Measurements from ENCODE around the gene RRP8.

Gene RRP8

DNA sequence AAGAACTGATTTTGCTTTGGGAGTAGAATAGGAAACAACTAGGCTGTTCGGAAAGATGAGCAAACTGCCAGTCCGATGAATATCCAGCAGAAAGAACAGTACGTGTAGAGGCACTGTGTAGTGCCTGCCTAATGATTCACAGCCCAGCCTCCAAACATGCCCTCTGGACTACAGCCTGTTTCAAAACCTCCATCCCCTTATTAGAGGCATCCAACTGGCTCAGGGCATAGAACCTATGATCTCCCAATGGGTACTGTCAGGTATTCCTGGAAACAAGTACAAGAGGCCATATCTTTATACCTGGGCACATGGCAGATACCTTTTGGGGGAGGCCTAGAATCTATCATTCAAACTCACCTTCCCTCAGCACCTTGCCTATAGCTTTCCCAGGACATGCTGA lies 4.9 kb downstream of the RRP8 start:
- DNase-seq, result no peak

DNA sequence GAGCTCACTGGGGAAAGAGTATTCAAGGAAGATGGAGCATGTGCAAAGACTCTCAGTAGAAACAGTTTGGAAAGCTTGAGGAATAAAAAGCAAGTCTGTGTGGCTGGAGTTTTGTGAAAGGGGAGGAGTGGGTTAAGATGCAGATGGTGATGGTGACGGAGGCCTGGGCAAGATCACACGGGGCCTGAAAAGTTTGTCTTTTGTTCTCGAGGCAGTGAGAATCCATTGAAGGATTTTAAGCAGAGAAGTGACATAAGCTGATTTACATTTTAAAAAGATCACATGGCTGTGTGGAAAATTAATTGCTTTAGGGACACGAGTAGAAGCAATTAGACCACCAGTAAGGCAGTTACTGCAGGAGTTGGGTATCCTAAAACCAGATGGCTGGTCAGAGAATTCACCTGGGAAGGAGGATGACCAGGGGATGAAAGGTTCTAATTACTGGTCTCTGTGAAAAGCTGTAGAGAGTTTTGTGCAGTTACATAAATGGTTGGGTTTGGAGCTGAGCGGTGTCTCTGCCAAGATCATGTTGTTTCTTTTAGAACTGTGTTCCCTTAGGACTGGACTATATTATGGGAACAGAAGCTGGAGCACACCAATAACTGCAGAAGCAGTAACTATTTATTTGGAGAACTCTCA lies 7.1 kb downstream of the RRP8 start:
- DNase-seq, result no peak

DNA sequence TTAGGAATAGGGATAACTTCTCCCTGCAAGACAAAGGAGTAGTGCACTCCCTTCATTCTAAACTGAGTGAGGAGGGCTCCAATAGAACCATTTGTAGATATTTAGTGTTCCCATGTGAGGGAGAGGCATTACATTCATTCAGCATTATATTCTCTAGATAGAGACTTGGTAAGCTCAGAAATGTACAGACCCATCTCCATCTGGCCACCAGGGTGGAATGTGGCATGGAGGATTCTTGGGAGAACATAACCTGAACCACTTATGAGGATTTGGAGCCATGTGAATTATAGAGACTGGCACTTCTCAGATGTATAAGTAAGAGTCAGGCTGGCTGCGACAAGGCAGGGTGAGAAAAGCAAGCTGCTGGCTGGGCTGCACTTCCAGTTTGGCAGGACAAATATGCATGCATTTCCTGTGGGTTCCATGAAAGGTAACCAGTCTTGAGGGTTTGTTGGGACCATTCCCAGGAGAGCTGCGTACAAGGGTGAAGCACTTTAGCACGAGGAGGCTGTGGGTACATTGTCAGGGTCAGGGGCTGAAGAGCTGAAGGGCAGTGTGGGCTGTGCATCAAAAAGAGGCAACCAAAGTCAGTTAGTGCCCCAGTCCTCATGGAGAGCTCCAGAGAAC lies 9.2 kb downstream of the RRP8 start:
- DNase-seq, result no peak

DNA sequence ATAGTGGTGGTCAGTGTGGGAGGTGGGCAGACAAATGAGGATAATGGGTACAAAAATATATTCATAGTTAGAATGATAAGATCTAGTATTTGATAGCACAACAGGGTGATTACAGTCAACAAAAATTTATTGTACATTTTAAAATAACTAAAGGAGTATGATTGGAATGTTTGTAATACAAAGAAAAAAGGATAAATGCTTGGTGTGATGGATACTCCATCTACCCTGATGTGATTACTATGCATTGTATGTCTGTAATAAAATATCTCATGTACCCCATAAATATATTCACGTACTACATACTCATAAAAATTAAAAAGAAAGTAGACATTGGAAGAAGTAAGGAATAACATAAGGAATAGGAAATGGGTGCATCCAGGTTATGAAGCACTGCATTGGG lies 15.4 kb downstream of the RRP8 start:
- DNase-seq, result no peak

DNA sequence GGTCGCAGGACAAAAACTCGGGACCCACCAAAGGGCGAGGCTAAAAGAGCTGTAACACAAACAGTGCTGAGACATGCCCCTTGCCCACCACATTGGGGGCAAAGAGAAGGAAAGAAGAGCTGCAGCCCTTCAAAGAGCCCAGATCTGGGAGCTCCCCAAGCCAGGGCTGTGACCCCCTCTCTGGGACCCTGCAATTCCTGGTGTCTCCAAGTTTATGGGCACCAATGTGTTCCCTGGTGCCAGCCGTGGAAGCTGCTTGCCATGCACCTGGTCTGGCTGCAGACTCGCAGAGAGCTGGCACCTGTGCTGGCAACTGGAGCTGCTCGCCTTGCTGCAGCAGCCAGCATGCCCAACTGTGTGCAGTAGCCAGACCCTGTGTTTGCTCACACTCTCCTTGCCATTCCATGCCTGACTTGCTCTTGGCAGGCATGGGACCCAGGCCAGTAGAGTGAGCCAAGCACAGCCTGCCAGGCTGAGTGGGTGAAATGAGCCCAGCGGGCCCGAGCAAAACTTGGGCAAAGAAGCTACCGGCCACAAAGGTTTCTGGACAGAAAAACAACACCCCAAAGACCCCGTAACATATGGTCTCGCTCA lies 16.0 kb downstream of the RRP8 start:
- no peak for DNase-seq

DNA sequence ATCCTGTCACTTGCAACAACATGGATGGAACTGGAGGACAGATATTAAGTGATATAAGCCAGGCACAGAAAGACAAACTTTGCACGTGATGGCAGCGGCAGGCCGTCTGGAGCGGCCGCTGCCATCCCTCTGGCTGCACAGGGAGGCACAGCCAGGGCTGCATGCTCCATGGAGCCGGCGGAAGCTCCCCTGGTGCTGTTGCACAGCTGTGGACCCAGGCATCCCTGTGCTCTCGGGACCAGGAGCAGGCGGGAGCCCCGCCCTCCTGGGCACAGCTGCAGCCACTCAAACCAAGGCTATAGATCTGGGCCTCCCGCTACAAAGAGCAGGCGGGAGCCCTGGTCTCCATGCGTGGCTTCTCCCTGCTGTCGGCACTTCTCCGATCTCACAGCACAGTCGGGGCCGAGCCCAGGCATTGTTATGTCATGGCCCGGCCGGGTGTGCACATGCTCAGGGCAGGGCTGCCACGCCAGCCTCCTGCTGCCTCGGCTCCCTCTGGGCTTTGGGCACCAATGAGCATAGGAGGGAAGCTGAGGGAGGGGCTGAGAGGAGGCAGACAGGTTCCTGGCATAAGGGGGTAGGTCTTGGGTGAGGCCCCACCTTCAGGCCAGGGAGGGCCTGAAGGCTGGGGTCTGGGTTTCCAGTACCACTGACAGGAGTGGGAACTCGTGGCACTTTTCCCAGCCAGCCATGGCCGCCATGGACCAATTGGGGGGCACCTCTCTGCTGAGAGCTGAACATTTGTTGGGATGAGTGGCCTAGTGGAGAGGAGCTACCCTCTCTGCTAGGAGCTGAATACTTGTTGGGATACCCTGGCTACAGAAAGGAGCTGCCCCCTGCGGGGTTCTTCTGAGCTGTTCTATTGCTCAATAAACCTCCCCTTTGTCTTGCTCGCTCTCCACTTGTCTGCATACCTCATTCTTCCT lies 16.7 kb downstream of the RRP8 start:
- DNase-seq, result no peak

DNA sequence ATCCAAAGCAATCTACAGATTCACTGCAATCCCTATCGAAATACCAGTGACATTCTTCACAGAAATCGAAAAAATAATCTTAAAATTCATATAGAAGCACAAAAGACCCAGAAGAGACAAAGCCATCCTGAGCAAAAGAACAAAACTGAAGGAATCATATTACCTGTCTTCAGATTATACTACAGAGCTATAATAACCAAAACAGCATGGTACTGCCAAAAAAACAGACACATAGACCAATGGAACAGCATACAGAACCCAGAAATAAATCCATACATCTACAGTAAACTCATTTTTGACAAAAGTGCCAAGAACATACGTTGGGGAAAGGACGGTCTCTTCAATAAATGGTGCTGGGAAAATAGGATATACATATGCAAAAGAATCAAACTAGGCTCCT lies 18.9 kb downstream of the RRP8 start:
- no peak for DNase-seq

DNA sequence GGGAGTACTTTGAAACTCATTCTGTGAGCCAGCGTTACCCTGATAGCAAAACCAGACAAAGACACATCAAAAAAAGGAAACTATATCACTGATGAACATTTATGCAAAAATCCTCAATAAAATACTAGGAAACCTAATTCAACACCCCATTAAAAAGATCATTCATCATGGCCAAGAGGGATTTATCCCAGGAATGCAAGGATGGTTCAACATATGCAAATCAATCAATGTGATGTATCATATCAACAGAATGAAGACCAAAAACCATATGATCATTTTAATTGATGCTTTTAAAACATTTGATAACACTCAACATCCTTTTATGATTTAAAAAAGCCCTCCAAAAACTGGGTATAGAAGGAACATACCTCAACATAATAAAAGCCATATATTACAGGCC lies 19.8 kb downstream of the RRP8 start:
- DNase-seq, result no peak

DNA sequence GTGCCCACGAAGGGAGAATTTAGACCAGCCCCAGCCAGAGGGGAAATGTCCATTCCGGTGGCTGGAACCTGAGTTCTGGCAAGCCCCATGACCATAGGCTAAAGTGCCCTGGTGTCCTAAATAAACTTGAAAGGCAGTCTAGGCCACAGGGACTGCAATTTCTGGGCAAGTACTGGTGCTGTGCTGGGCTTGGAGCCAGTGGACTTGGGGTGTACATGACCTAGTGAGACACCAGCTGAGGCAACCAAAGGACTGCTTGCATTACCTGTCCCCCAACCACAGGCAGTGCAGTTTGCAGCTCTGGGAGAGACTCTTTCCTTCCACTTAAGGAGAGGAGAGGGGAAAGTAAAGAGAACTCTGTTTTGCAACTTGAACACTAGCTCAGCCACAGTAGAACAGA lies 23.7 kb downstream of the RRP8 start:
- no peak for DNase-seq

DNA sequence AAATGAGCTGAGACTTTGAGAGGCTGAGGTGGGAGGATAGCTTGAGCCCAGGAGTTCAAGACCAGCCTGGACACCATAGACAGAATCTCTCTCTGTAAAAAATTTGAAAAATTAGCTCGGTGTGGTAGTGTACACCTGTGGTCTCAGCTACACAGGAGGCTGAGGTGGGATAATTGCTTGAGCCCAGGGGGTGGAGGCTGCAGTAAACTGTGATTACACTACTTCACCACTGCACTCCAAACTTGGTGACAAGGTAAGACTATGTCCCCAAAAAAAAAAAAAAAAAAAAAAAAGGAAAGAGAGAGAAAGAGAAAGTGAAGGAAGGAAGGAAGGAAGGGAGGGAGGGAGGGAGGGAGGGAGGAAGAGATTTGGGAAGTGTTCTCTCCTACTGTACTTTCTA lies 25.3 kb downstream of the RRP8 start:
- no peak for DNase-seq

DNA sequence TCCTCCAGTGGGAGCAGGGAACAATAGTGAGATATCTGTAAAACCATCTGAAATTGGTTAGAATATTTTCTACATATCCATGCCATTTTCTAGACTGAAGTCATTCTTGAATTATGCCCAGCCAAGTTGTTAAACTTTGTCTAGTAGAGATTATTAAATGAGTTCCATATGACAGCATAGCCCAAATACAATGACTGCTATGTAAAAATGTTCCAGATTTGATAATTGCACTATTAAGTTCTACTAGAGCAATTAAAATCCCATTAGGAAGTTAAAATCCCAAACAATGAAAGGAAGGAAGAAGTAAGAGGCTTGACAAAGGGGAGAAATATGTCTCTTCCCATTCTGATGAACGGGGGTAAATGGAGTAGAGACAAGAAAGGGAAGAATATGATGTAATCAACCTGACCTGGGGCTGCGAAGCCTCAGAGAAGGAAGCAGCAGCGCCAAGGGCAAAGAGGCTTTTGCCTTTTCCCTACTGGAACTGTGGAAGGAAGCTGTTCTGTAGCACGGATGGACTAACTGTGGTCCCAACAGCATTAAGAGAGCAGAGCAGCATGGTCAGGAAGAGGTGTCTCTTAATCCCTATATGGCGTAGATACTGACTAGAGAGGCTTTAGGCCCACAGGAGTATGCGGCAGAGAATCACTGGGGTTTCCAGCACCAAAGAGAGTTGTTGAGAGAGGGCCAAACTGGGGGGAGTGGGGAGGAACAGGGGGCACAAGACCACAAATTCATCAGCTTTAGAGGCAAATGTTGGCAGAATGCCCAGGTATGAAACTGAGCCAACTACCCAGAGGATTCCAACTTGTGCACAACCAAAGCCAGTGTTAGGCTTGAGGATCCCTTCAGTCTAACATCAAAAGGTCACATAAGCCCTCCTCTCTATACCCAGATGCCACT lies 26.7 kb downstream of the RRP8 start:
- DNase-seq, result no peak

DNA sequence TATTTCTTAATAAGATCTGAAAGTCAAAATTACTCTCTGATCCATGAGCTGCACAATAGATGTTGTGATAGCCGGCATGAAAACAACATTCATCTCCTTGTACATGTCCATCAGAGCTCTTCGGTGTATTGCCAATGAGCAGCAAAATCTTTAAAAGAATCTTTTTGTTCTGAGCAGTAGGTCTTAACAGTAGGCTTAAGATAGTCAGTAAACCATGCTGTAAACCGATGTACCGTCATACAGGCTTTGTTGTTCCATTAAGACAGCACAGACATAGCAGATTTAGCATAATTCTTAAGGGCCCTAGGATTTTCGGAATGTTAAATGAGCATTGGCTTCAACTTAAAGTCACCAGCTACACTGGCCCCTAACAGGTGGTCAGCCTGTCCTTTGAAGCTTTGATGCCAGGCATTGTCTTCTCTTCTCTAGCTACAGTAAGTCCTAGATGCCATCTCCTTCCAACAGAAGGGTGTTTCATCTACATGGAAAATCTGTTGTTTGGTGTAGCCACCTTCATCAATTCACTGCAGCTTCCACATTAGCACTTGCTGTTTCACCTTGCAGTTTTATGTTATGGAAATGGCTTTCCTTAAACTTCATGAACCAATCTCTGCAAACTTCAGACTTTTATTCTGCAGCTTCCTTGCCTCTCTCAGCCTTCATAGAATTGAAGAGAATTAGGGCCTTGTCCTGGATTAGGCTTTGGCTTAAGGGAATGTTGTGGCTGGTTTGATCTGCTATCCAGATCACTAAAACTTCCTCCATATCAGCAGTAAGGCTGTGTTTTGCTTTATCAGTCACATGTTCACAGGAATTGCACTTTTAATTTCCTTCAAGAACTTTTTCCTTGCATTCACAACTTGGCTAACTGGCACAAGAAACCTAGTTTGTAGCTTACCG lies 28.4 kb downstream of the RRP8 start:
- DNase-seq, result no peak

DNA sequence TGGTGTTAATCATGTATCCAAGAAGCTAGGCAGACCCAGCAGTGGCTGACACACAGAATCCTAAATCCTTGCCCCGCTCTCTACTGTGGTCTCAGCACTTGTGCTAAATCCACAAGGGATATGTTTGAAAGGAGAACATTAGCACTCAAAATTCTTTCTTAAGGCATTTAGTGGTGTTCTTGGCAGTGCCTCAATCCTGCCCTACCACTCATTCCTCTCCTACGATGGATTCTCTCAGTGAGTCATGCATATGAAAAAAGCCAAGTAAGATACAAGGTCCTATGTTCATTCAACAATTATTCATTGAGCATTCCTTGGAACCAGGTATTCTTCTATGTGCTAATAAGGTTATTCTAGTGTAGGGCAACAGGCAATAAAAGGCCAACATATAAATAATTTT lies 31.2 kb downstream of the RRP8 start:
- DNase-seq, result no peak

DNA sequence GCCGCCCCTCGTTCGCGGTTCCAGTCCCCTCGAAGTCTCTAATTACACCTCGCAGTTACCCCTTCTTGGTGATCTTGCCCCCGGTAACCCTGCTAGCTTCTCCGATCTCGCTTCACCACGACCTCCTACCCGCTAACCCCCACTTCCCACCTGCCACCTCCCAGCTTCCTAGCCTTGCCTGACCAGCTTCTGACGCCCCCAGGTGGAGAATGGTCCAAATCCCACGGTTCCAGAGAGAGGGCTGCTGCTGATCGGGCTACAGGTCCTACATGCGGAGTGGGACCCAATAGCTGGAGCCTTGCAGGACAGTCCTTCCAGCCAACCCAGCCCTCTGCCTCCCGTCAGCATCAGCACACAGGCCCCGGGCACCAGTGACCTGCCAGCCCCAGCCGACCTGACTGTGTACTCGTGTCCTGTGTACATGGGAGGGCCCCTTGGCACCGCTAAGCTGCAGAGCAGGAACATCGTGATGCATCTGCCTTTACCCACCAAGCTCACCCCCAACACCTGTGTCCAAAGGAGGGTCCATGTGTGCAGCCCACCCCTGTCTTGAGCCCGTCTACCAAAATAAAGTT lies 31.9 kb downstream of the RRP8 start:
- no peak for DNase-seq

DNA sequence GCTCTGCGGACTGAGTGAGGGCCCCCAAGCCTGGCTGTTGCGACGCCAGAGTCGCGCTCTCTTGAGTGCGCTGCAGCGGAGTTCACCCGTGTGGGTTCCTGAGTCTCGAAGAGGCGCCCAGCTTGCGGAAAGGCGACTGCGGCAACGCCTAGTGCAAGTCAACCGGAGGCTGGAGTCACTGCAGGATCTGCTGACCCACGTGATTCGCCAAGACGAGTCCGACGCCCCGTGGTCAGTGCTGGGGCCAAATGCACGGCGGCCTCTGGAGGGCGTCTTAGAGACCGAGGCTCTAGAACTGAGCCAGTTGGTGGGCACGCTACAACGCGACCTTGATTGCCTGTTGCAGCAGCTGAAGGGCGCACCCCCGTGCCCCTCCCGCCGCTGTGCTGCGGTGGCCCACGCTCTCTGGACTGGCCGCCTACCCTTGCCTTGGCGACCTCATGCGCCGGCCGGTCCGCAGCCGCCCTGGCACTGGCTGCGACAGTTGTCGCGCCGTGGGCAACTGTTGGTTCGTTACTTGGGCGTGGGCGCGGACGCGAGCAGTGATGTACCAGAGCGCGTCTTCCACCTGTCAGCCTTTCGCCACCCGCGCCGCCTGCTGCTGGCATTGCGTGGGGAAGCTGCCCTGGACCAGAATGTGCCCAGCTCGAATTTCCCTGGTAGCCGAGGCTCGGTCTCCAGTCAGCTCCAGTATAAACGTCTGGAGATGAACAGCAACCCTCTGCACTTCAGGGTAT lies 32.6 kb downstream of the RRP8 start:
- no peak for DNase-seq

DNA sequence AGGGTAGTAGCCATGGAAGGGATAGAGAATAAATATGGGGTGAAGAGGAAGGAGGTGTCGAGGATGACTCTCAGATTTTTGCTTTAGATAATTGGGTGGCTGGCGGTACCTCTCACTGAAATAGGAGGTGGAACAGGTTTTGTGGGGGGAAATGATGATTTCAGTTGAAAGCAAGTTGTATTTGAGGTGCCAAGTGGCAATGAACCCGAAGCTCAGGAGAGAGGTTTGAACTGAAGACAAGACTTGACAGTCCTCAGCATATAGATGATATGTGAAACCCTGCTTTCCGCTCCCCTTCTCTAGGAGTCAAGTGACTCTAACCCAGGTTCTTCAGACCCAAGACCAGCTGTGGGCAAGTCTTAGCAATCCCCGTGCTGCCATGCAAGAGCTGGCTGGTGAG lies 33.7 kb downstream of the RRP8 start:
- DNase-seq, result no peak

DNA sequence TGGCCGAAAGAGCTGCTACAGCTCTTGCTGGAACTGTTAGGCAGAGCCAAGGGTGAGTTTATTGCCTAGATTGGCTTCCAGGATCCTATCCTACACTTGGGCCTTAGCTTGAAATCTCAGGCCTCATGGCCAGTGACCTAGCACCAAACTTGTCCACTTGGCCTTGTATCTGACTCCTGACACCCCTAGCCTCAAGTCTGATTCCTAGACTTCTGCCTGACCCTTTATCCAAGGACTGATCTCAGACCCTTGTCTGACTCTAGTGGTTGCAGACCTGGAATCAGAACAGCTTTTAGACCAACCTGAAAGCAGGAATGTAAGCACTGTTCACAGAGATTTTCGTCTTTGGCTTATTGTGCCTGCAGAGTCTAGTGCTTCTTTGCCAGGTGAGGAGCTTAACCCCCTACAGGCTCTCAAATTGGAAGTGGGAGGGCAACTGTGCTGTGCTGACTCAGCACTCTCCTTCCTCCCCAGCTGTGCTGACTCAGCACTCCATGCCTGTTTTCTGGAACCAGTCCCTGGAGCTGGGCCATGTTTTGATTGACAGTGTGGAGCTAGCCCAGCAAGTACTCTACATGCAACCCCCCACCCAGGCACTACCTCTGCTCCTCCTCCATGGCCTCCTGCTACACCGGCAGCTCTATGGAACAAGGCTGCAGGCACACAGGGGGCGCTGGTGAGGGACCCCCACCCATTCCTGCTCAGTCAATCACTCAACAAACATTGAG lies 35.1 kb downstream of the RRP8 start:
- no peak for DNase-seq

DNA sequence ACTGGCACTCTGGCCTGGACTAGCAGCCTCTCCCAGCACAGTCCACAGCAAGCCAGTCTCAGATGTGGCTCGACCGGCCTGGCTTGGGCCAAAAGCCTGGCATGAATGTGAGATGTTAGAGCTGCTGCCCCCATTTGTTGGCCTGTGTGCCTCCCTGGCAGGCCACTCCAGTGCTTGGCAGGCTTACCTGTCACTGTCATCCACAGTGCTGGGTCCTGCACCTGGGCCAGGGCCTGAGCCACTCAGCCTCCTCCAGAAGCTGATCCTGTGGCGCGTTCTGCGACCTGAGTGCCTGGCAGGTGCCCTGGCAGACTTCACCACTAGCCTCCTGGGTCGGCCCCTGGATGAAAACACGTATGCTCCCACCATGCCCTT lies 36.1 kb downstream of the RRP8 start:
- no peak for DNase-seq

DNA sequence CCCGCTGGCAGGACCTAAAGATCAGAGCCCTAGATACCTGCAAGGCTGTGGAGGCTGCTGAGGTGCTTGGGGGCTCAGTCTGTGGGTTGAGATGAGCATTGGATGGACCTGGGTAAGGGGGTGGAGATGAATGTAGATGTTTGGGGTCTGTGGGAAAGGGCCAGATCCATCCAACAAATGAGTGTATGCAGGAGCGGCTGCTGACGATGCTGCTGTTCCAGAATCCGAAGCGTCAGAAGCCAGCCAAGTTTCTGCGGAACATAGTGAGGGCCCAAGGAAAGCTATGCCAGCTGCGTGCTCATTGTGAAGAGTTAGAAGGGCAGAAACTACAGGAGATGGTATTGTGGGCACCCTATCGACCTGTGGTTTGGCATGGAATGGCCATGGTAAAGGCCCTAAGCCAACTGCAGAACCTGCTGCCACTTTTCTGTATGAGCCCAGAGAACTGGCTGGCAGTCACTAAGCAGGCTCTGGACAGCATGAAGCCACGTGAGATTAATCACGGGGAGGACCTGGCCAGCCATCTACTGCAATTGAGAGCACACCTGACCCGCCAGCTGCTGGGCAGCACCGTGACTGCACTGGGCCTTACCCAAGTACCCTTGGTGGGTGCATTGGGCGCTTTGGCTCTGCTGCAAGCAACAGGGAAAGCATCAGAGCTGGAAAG lies 36.6 kb downstream of the RRP8 start:
- no peak for DNase-seq

Data from activated CD4-positive, alpha-beta T cell treated with anti-CD3 and anti-CD28 coated beads, Interleukin-2, Interleukin-6, amounts not matched to agents 100 ng/mL and 50 ng/mL, durations not matched to agents 16 hours and 8 hours (primary cell).